Activated CD4-positive, alpha-beta T cell treated with anti-CD3 and anti-CD28 coated beads, Interleukin-10, Interleukin-2, amounts not matched to agents 100 ng/mL and 50 ng/mL, durations not matched to agents 16 hours and 8 hours (primary cell): Measurements from ENCODE around the gene COPB1.

ENCODE experiments used
- DNase-seq: peaks from one replicate; pipeline ENCODE4 v3.0.0-alpha.2; 2020

The COPB1 gene

DNA sequence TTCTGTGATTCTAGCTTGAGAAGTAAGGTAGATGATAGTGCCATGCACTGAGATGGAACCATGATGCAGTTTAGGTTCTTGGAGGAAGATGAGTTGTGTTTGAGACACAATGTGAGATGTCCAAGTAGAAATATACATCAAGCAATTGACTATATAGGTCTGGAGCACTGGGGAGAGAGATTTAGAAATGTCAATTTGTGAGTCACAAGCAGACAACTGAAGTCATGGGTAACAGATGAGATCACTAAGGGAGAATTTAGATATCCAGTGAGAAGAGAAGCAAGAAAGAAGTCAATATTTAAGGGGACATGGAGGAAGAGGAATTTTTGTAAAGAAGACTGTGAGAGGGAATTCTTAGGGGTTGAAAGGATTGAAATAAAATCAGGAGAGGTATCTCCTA, 75.5 kb downstream of the COPB1 start:
- no peak for DNase-seq

DNA sequence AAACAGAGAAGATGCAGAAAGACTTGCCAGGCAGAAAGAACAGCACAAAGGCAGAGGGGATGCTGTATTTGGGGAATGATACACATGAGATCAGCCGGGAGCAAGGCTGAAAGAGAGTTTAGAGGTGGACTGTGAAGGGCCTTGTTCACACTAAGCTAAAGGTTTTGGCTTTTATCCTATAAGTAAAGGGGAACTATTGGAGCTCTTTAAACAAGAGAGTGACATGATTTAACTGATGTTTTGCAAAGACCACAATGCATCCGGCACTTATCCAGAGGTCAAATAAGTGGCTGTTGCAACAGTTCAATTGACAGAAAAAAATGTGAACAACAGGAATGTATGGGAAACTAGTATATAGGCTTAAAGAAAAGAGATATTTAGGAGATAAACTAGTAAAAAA, 76.0 kb downstream of the COPB1 start:
- no peak for DNase-seq

DNA sequence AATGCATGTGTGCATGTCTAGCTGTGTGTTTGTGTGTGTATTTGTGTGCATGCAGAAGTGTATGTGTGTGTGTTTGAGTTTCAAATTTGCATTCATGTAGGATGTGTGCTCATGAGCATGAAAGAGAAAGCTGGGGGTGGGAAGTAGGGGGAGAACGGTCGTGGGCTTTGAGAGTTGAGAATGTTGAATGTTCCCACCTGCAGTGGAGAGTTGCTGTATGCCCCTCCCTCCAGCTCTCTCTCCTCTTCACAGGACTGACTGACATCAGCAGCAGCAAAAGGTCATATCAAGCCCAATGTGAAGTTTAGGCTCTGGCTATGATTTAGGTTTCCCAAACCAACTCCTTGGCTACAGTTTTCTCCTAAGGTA, 76.8 kb downstream of the COPB1 start:
- no peak for DNase-seq

DNA sequence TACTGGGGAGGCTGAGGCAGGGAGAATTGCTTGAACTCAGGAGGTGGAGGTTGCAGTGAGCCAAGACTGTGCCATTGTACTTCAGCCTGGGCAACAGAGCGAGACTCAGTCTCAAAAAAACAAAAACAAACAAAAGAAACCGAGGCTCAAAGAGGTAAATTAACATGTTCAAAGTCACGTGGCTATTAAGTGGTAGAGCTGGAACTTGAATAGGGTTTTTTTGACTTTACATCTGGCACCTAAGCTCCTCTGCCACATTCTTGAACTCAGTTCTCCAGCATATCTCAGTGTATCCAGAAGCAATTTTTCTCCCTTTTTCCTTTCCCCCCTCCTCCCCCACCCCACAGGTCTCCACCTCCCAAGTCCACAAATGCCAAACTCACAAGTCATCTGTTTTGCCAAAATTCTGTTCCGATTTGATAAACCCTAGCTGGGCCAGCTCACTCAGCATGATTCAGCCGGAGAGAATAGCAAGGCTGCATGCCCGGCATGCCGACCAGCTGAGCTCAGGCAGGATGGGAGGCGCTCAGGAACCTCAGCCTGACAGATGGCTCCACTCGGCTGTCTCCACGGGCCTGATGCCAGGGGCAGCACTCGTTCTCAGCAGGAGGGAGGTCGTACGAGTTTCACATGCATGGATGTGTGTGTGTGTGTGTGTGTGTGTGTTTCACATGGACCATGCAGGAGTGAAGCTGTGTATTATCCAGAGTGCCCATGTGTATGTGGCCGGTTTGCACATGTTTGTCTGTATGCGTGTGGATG, 77.4 kb downstream of the COPB1 start:
- DNase-seq = no peak

DNA sequence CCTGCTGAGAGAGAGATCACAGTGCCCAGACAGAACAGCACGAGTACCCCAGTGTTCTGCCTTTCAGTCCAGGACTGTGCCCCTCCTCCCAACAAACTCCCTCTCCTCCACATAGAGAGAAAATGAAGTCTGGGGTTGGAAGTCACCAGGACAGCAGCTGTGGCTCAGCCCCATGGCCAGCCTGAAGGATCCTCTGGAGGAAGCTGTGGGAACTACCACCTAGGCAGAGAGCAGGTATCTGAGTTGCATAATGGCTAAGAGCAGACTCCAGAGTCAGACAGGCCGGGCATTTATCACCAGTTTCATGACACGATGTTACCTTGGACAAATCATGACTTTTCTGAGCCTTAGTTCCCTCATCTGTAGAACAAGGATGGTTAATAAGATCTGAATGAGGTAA, 79.4 kb downstream of the COPB1 start:
- DNase-seq = no peak

DNA sequence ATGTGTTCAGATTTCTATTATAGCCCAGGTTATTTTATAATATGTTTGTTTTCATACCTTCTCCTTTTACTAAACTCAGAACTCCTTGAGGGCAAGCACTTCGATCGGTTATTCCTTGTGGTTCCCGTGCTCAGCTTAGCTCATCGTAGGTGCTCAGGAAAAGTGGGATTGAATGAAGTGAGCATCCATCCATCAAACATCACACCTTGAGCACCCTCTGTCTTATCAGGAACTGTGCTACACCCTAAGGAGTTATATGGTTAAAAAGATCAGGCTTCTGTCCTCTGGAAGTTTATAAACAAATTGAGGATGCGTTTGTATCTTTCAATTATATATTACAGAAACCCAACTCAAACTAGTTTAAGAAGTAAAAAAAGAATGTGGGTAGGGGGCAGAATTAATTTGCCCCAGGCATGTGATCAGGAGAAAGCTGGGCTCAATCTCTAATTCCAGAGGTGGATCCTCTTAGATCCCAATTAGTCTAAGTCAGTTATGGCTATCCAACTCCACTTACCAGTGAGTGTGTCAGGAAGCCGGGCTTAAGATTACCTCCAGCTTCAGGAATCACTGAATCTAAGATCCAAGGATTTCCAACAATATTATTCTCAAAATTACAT, 80.7 kb downstream of the COPB1 start:
- DNase-seq = peak; percentile 10

DNA sequence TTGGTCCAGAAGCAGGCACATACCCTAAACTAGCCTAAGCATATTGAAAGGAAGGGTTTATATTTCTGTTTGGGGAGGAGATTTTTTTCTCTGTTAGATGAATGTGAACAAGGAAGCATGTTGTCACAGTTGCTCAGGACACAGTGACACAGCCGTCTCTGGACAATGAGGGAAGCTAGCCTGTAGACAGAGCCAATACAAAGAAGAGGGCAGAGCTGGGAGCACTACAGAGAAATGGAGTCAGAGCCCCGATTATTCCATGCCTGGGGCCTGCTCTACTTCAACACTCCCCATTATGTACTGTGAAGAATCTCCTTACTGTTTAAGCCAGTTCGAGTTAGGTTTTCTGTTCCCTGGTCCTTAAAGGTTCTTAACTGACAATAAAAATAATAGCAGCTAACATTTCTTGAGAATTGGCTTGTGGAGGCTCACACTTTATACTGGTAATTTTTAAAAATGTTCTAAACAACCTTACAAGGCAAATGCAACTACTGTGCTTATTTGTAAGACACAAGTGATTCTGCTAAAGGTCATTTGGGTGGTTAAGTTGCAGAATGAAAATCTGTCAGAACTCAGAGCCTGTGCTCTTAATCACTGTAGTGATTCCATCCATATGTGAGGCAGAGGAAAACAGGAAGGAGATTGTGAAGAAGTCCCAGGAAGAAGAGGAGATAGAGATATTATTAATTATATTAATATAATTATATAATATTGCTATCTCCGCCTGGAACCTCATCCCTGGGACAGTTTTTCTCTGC, 81.8 kb downstream of the COPB1 start:
- DNase-seq = no peak

DNA sequence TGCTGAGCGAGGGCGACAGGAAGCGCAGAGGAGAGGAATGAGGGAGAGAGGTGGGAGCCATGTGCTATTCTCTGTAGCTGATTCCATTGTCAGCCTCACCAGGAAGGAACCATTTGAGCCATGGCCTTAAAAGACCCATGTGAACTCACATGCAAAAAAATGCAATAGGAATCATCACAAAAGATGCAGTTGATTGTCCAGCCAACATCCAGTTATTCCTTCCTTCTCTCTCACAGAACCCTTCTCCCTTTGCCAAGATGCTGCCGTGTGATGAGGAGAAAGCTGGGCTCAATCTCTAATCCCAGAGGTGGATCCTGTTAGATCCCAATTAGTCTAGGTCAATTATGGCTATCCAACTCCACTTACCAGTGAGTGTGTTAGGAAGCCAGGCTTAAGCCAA, 82.4 kb downstream of the COPB1 start:
- DNase-seq = no peak

DNA sequence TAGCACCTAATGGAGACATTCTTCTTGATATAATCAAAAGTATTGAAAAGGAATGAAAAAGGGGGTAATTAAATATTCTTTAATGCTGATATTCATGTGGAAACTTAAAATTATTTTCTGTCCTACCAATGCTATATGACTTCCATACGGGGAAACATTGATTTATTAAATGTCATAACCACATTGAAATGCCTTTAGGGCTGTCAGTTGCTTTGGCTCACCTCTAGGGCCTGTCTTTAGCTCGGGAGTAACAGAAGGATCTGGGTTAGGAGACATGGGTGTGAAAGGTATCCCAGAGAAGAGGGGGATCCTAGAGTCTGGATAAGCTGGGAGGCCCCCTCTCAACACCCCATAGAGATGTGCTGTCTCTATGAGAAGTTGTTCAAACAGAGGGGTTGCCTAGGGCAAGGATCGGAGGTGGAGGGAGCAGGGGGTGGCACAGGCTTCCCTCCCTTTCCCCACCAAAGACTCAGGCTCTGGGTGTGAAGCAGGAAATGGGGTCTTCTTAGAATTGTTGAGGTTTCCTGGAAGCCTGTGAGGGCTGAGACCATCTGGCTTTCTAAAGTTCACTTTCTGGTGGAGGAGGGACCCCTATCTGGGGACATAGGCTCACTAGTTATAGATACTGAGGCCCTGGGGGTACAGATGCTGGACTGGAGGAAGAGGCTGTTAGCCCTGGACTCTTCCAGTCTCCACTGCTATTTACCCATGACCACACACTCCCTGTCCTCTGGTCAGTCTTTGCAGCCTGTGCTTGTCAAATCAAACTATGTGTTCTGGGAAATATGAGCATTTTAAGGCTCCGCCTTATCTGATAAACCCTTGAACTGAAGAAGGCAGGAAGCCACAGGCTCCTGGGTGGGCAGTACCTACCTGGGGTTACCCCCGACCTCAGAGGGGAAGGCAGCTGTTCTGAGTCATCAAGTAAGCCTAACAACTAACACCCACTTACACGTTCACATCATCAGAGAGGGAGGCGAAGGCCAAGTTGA, 84.8 kb downstream of the COPB1 start:
- DNase-seq = peak; percentile 91

DNA sequence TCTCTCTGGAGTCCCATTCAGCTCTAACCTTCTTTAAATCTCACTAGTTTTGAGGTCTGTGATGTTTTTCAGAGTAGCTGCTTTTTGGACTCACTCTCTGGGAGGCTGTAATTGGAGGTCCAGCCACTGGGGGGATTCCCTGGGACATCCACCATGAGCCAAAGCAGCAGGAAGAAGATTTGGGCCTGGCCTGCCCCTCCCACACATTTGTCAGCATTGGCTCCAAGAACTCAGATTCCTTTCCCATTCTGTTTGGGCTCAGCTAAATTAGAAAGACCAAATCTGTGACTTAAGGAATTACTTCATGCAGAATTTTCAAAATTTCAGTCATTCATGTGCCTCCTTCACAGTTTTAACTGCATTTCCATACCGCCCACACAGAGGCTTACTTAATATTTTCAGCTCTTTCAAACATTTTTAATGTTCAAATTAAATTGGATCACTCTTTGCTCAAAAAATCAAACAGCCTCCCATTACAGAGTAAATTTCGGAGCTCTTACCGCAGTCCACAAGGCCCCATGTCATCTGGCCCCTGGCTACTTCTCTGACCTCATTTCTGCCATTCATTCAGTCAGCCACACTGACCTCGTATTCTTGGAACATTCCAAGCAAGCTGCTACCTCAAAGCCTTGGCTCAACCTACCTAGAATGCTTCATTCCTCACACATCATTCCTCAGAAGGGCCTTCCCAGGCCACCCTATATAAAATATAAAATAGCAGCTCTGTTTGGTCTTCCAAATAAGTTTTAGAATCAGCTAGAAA, 86.1 kb downstream of the COPB1 start:
- DNase-seq = peak; percentile 27

DNA sequence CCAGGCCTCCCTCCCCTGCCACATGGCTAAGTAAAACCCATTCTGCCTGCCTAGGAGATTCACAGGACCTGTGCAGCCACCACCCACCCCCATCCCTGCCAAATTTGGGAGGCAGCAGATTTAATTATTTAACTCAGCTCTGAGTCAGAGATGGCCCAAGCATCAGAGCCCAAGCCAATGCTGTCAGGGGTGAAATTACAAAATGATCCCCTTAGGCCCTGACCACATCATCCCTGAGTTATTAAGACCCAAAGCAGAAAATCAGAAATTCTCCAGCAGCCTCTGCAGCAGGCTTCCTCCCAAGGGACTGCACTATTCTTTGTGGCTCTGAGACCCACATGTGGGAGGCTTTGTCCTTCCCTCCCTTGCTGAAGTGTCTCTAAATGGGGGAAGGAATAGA, 87.8 kb downstream of the COPB1 start:
- no peak for DNase-seq

DNA sequence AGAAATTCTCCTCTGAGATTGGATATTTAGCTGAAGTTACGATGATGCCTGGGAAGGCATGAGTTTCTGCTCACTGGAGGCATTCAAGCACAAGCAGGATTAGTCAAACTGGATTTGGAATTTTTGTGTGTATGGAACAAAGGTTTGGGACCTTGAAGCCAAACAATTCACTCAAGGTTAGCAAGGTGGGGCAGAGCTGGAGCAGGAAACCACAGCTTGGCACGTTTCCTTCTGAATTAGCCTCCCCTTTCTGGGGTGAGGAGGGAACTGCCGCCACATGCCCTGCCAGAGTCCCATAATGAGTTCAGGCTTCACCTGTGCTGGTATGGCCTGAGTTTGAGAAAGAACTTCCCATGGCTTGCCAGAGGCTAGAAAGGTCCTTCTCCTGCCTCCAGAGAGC, 89.7 kb downstream of the COPB1 start:
- no peak for DNase-seq

DNA sequence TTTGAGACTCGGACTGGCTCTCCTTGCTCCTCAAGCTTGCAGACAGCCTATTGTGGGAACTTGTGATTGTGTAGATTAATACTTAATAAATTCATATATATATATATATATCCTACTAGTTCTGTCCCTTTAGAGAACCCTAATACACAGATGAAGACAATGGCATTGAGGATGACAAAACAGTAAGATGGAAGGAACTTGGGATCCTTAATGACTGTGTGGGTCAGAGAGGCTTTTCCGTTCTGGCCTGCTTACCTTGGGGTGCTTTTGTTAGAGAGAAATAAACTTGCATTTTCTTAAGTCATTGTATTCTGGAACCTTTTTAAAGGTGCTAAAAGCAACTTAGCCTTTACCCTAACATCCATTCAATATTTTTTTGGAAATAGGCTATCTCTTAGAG, 91.0 kb downstream of the COPB1 start:
- no peak for DNase-seq
